ENCODE results near the gene PKMYT1. TPM values are rescaled to one million over a fixed set of nuclear protein-coding genes. Genes with fewer than 3 reads are reported as not detected.

PKMYT1 gene
- polyA plus RNA-seq, 1 donor (not counting 4 experiments of a cell fraction or from before 2014, with no cell fraction given) = 6.9 TPM

GRCh38 chr16:2975161-2975795 lies 5.0 kb downstream of the PKMYT1 start:
- Histone ChIP-seq H3K9me3 (ENCODE audit: control insufficient read depth, low read depth, low read length) (no peaks in the 10 kb centered on the region), H2AFZ (ENCODE audit: control insufficient read depth, low read length) (no peak overlapping the region), H3K9me1 (ENCODE audit: control insufficient read depth, extremely low read depth, insufficient read depth, low read length) (peaks cover 2% of the 10 kb centered on the region), H3K27ac (ENCODE audit: control insufficient read depth, insufficient read depth, low read length) (no peak overlapping the region), H3K36me3 (ENCODE audit: control insufficient read depth in 2 of 2, extremely low read depth in 1 of 2, insufficient read depth in 2 of 2, low read length in 2 of 2) (peaks cover 1 to 17% of the 10 kb centered on the region in 2 experiments), H3K4me1 (ENCODE audit: control insufficient read depth, extremely low read depth, insufficient read depth, low read length) (peaks cover 20% of the 10 kb centered on the region), H3K4me3 (ENCODE audit: control insufficient read depth in 2 of 3, extremely low read depth in 1 of 3, insufficient read depth in 2 of 3, low read depth in 1 of 3, low read length in 3 of 3) (no peak overlapping the region), H3K79me2 (ENCODE audit: control insufficient read depth, insufficient read depth, low read length) (peaks cover 25% of the 10 kb centered on the region), H3K27me3 (ENCODE audit: control insufficient read depth, extremely low read depth, insufficient read depth, low read length) (no peaks in the 10 kb centered on the region), H3K9ac (ENCODE audit: control insufficient read depth, extremely low read depth, insufficient read depth, low read length) (no peak overlapping the region), H4K20me1 (ENCODE audit: control insufficient read depth, extremely low read depth, insufficient read depth, low read length) (peaks cover 9% of the 10 kb centered on the region), H3K4me2 (ENCODE audit: control insufficient read depth, extremely low read depth, insufficient read depth, low read depth, low read length) (no peak overlapping the region)
- no peak for TF ChIP-seq EZH2 (IDR thresholded peaks at IDR 0.05; ENCODE audit: low read length)
- TF ChIP-seq CTCF (optimal IDR thresholded peaks at IDR 0.05 in 1 of 3, IDR thresholded peaks at IDR 0.05 in 1 of 3, conservative IDR thresholded peaks at IDR 0.05 in 1 of 3; ENCODE audit: extremely low read depth in 1 of 3, insufficient read depth in 2 of 3, low read length in 3 of 3) = no peak
- DNase-seq (ENCODE audit: low read depth, low spot score) (no peak), FAIRE-seq (no peak)
- dilution Hi-C loops (cut with MboI; ENCODE audit: extremely low pct_ligation_motif_present, low sequenced_read_pairs) = no loop called here

- DNase-seq (ENCODE audit: low read depth, low spot score) = no peak
- H2AFZ ChIP-seq (ENCODE audit: control insufficient read depth, low read length) = no peak overlapping the region
Measured at GRCh38 chr16:2974319-2975056, 5.8 kb downstream of the PKMYT1 start.

More at GRCh38 chr16:2974319-2975056, 5.8 kb downstream of the PKMYT1 start:
- H3K4me1 ChIP-seq (ENCODE audit: control insufficient read depth, extremely low read depth, insufficient read depth, low read length) = peaks cover 20% of the 10 kb centered on the region
- no peak for TF ChIP-seq EZH2 (IDR thresholded peaks at IDR 0.05; ENCODE audit: low read length)
- TF ChIP-seq CTCF (optimal IDR thresholded peaks at IDR 0.05 in 1 of 3, IDR thresholded peaks at IDR 0.05 in 1 of 3, conservative IDR thresholded peaks at IDR 0.05 in 1 of 3; ENCODE audit: extremely low read depth in 1 of 3, insufficient read depth in 2 of 3, low read length in 3 of 3) = no peak
- H3K9me3 ChIP-seq (ENCODE audit: control insufficient read depth, low read depth, low read length) = no peaks in the 10 kb centered on the region
- H3K79me2 ChIP-seq (ENCODE audit: control insufficient read depth, insufficient read depth, low read length) = peaks cover 21% of the 10 kb centered on the region
- H3K4me2 ChIP-seq (ENCODE audit: control insufficient read depth, extremely low read depth, insufficient read depth, low read depth, low read length) = no peak overlapping the region
- H3K27me3 ChIP-seq (ENCODE audit: control insufficient read depth, extremely low read depth, insufficient read depth, low read length) = no peaks in the 10 kb centered on the region
- H4K20me1 ChIP-seq (ENCODE audit: control insufficient read depth, extremely low read depth, insufficient read depth, low read length) = peaks cover 9% of the 10 kb centered on the region
- FAIRE-seq = no peak
- peaks cover 1 to 17% of the 10 kb centered on the region in 2 experiments for H3K36me3 ChIP-seq (ENCODE audit: control insufficient read depth in 2 of 2, extremely low read depth in 1 of 2, insufficient read depth in 2 of 2, low read length in 2 of 2)
- dilution Hi-C loops (cut with MboI; ENCODE audit: extremely low pct_ligation_motif_present, low sequenced_read_pairs) = no loop called here
- no peak overlapping the region for H3K9ac ChIP-seq (ENCODE audit: control insufficient read depth, extremely low read depth, insufficient read depth, low read length)
- peaks cover 2% of the 10 kb centered on the region for H3K9me1 ChIP-seq (ENCODE audit: control insufficient read depth, extremely low read depth, insufficient read depth, low read length)
- no peak overlapping the region for H3K4me3 ChIP-seq (ENCODE audit: control insufficient read depth in 2 of 3, extremely low read depth in 1 of 3, insufficient read depth in 2 of 3, low read depth in 1 of 3, low read length in 3 of 3)
- H3K27ac ChIP-seq (ENCODE audit: control insufficient read depth, insufficient read depth, low read length) = no peak overlapping the region
